GM21619 (cell line): Measurements from ENCODE around the gene PIK3R1.
A peak's percentile ranks its signal among the peaks of the same experiment; 100 is the strongest.
"Not testable (repeated sequence)": the region's sequence is repeated elsewhere in the genome, so short reads cannot be mapped to it uniquely, and the experiment has no call there.

Source experiments
- ATAC-seq: cut with Tn5 transposase; IDR thresholded peaks from one replicate; pipeline ENCODE4 v1.9.1; 2021; ENCODE audit not compliant: unreplicated experiment

The PIK3R1 gene

DNA sequence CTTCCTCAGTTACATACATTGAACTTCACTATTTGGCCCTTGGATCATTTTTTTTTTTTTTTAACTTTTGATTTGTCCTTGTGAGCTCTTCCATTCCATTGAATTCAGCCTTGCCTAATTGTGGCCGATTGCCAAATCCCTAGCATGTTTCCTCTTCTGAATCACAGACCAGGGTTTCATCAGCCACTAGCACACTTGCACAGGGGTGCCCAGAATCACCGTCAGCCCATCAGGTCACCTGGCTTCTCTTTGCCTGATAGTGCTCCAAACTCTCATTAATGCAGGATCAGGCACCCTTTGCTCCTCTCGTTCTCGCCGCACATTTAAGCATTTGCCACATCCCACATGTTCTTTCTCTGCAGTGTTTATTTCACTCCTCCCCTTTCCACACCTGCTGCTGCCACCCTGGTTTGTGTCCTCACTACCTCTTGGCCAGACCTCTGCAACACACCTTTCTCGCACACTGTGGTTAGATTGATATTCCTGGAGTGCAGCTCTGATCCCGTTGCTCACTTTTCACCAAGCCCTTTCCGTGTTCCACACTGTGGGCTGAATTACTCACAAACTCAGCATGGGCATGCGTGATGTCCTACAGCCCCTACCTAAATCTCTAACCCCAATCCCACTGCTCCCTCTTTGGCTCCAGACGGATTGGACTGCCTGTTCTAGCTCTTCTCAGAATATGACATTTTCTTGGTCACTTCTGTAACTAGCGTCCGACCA is 9.8 kb downstream of the PIK3R1 start:
- no peak for ATAC-seq

DNA sequence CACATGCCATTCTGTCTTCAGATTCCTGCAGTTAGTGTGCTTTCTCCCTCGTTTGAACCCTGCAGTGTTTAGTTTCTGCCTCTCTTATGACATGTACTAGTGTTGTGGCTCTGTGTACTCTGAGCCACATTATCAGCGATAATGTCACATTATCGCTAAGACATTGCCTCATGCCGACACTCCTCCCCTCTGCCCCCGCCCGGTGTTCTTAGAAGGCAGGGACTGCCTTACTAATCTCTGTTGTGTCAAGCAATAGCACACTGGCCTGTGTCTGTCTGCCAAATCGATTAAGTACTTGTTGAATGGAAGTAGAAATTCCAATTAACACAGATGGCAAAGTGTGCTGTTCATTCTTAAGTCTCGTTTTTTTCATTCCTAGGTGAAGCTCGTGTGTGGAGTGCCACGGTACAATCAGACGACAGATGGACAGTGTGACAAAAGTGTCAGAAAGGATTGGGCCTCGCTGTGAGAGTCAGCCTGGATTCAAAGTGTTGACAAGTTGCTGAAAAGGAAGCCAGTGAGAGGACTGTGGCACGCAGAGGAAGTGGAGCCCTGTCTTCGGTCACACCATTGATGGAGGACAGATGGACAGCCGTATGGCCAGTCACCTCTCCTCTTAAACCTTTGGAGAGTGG is 10.5 kb downstream of the PIK3R1 start:
- no peak for ATAC-seq

DNA sequence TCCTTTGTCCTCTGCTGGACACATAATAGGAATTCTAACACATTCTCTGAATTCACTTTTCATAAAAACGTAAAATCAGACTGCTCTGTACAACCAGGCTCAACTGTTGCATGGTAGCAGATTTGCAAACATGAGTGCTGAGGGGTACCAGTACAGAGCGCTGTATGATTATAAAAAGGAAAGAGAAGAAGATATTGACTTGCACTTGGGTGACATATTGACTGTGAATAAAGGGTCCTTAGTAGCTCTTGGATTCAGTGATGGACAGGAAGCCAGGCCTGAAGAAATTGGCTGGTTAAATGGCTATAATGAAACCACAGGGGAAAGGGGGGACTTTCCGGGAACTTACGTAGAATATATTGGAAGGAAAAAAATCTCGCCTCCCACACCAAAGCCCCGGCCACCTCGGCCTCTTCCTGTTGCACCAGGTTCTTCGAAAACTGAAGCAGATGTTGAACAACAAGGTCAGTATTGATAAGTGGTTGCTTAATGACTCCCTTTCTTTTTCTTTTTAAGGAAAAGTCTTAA is 11.1 kb downstream of the PIK3R1 start:
- ATAC-seq, result no peak

DNA sequence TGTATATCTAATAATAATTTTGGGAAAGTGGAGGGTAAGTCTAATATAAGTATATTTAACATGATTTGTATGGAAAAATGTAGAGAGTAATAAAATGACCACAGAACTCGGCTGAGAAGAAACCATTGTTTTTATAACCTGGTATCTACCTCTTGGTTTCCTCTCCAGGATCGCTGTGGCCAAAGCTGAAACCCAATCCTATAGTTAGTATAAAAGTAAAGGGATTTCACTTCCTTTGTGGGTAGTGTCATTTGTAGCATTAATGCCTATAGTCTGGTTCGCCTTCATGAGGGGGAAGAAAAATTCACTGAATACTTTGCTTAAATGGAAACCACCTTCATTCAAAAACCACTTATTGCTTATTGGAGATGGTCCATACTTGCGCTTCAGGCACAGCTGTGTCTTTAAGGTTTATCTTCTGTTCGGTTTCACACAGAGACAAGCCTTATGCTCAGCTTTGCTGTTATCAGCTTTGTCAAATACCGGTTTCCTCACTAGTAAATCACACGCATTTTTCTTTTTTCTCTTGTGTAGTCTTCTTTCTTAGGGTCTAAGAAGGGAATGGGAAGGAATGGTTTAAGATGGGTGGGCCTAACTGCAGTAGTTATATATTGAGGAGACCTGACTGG is 12.1 kb downstream of the PIK3R1 start:
- no peak for ATAC-seq

DNA sequence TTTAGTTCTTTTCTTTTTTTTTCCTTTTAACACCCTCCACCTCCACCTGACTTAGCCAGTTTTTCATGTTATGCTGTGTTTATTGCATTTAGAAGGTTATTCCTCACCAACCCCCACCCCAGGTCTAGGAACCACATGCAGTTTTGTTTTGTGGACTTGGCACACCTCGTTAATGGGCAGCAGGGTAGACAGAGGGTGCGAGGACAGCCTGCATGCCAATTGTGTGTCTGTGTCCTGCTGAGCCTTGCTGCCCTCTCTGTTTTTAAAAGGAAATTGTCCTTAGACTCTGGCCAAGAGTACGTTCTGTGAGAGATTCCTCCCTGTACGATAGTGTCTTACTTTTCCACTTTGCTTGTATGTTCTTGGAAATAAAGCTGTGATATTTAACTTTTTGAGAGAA is 13.9 kb downstream of the PIK3R1 start:
- ATAC-seq, result no peak

DNA sequence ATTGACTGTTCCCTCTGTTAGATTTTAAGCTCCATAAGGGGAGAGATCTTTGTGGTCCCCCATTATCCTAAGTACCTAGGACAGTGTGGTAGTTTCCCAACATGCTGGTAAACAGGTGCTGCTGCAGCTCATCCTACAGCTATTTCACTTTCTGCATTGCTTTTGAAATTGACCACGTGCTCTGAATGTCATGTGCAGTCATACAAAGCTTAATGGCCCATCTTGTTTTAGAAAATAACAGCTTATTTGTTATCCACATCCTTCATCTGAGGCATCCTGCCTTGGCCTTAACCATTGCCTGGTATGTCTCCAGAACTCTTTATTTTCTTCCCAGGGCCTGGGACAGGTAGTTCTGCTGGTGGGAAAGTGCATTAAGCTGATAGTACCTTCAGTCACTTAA is 14.7 kb downstream of the PIK3R1 start:
- ATAC-seq, result no peak

DNA sequence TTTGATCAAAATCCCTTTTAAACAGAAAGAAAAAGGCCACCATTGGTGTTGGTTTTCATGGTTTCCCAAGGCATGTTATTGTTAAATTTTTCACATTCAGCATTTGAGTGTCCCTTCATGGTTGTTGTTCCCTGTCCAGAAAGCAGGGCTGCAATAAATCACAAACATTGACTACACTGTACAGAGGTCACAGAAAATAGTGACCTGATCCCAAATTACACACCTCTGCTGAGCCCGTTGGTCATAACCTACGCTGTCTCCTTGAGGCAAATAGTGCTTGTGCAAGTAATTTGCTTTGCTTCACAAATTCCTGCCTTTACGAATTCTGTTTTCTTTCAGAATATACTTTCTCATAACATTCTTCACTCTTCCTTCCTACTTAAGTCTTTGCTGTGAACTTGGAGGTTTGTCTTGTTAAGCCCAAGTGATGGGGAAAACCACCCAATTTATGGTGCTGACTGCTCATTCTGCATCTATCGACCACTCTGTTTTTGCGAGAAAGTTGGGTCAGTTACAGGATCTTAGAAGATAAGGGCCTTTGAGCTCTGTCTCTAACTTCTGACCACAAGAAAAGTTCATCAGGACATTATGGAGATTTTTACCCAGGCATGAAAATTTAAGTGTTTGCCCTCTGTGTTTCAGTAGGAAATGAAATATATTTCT is 16.0 kb downstream of the PIK3R1 start:
- ATAC-seq, result no peak

DNA sequence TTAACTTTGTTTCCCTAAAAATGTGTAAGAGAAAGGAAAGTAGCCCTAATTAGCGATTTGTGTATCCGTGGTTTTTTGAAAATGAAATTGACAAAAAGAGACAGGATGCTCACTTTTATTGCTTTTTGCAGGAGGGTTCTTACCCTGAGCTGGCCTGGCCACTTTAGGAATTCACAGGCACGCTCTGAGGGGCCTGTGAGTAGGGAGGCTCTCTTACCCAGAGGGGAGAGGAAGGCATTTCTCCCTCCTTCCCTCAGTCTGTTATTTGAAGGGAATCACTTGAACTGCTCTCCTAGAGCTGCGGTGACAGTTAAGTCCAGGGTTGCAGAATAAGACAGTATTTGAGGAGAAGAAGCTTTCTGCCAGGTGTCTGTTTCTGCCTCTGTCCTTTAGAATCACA is 16.7 kb downstream of the PIK3R1 start:
- no peak for ATAC-seq

DNA sequence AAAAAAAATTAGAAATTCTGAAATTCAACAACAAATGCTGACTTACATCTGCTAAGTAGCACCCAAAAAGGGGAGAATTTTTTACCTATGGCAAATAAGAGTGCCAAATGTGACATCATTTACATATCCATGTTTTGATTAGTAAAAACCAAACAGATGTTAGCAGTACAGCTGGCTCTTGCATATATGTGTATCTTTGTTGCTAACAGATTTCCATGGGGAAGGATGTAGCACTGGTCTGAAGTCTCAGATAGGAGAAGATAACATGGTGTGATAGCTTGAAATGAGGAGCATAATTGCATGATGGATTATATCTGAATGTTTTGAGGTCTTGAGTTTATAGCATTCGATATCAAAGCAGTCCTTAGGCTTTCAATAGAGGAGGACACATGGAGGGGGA is 17.5 kb downstream of the PIK3R1 start:
- ATAC-seq, result no peak

DNA sequence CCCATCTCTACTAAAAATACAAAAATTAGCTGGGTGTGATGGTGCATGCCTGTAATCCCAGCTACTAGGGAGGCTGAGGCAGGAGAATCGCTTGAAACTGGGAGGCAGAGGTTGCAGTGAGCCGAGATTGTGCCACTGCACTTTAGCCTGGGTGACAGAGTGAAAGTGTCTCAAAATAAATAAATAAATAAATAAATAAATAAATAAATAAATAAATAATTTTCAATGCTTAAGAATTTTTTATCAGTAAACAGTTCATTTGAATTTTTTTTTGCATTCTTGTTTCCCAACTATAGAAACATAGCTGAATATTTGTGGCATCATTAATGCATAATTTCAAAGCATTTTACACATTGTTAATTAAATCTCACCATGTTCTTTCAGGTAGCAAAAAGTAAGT is 19.7 kb downstream of the PIK3R1 start:
- ATAC-seq, result not testable (repeated sequence)

DNA sequence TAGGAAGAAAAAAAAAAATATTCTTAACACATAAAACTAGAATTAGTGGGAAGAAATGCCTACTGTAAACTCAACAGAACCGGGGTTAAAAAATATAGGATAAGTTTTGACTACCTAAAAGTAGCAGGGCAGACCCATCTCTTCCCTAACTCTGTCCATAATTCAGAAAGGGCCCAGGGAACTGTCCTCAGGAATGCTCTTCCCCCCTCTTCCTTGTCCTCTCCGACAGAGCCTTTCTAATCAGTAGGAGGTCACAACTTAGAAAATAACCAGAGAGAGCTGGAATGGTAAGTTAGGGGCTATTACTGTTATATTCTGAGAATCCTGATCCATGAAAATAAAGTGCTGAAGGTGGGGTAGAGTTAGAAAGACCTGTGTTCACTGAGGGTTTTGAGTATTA is 22.2 kb downstream of the PIK3R1 start:
- no peak for ATAC-seq

DNA sequence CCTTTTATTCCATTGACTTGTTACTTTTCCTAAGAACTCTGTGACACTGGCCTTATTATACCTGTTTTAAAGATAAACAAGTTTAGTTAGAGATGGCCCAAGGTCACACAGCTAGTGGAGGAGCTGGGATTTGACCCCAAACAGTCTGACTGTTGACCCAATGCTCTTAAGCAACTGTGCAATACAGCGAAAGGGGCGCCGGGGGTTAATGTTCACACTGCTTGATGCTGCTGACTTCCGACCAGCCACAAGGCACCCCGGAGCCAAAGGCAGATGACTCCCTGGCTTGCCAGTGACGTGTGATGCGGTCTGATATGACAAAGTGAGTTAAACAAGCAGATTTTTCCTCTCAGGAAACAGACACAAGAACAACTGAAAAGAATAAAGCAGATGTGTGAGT is 23.9 kb downstream of the PIK3R1 start:
- peak; percentile 90 for ATAC-seq

DNA sequence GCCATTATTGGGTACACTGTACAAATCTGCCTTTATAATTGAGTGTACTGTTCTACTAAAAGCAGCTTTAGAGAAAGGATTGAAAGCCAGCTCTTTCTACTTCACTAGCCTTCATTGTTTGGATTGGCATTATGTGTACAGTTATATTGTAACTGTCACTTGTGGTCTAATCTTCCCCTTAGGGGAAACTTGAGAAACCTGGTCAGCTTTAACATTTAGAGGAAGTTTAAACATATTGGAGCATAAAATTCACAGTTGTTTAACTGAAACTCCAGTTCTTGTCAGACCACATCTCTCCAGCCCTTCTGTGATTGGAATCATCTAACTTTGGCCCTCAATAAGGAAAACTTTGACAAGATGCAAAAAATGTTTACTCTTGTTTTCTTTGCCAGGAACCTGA is 24.6 kb downstream of the PIK3R1 start:
- ATAC-seq, result peak; percentile 64

DNA sequence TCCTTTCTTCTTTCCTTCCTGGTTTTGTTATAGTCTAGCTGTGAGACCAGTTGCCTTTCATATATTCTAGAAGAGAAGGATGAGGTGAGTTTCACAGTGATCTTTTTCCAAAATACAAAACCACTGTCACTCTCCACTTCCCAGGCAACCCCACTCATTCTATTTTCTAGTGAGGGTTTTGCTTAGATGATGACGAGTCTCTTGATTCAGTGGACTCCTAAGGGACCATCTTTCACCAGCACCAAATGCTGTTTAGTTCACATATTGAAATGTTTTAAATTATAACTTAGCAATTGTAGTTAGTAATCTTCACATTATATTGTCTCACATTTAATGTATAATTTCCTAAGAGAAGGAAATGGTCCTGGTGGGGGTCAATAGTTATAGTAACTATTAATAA is 25.2 kb downstream of the PIK3R1 start:
- ATAC-seq, result no peak

DNA sequence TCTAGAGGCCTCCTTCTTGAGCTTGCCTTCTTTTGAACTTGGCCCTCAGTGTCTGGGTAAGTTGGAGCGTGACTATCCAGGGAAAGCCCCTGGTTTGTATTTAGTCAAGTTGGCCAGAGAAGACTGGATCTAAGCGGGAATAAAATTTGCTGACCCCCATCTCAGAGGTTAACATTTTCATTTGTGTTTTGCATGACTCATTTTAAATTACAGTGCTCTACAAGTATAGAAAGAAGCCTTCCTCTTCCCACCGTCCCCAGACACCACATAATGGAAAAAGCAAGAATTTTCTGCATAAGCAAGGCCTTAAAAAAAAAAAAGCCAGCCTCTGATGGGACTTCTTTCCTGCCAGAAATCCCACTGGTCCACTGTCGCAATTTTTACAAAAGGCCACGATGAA is 27.2 kb downstream of the PIK3R1 start:
- no peak for ATAC-seq

DNA sequence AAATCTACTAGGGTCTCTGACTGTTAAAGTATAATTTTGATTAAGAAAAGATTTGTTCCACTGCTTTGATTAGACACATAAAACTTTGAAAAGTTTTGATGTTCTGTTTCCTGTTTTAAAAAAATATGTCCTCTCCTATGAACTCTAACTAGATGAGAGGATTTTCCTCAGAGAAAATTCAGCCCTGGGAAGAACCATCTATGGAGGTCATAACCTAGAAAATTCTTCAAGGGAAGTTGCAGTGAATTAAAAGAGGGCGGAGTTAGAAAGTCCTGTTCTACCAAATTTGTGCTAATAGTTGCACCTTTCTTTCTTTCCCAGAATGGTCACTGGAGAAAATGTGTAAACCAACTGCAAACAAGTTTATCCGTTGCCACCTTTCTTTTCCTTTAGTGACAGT is 27.7 kb downstream of the PIK3R1 start:
- no peak for ATAC-seq

DNA sequence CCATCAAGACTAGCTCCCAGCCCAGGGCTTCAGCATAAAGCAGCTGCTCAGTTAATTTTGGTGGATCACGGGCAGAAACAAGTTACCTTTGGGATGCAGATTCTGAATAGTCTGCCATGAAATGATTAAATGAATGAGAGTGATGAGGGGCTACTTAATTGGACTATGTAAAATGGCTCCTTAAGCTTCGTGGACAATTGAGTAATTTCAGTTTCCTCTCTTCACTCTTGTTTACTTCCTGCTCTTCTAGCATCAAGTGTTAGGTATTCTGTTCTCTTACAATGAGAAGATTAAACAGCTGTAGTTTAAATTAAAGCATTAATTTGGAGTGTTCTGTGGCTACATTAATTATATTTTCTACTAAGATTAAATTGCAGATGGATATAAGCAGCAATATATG is 28.1 kb downstream of the PIK3R1 start:
- no peak for ATAC-seq

DNA sequence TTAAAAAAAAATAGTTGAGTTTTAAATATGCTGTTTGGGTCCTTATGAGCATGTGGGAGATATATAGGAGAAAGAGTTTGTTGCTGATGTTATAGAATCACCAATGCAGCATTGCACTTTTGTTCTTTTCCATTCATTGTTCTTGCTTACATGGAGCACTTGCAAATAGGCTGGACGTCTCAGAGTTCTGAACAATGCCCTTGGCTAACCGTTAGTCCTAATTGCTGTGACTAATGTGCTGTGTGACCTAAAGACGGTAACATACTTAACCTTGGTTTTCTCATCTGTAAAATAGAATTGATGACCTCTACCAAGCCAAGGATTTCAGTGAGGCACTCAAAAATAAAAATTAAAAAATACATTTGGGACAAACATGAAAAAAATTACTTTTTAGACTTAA is 29.8 kb downstream of the PIK3R1 start:
- no peak for ATAC-seq

DNA sequence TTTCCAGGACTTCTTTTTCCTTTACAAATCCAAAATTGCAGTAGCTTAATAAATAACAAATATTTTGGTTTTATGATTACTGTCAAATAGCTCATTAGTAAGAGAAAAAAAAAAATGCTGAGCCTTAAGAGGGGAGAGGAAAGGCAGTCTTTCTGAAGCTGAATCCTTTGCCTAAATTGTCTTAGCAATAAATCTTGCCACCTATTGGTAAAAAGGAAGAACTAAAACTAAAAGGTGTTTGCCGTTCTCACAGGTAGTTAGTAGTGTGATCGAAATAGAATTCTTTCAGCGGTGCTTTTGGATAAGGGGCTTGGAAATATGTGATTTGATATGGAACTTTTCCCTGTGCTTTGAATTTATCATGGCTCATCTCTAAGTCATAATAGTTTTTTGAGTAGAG is 31.2 kb downstream of the PIK3R1 start:
- no peak for ATAC-seq

DNA sequence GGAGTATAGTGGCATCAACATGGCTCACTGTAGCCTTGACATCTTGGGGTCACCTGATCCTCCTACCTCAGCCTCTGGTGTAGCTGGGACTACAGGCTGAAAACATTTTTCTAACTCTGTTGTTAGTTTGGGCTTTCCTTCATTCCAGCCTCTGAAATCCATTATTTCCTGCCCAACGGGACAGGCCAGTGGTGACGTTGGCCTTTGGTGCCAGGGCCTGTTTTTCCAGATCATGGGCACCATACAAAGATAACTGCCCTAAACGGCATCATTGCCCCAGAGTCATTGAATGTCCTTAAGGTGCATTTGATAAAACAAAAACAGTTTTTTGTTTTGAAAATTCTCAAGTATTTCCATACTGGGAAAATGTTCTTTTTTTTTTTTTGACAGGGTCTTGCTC is 32.1 kb downstream of the PIK3R1 start:
- no peak for ATAC-seq

DNA sequence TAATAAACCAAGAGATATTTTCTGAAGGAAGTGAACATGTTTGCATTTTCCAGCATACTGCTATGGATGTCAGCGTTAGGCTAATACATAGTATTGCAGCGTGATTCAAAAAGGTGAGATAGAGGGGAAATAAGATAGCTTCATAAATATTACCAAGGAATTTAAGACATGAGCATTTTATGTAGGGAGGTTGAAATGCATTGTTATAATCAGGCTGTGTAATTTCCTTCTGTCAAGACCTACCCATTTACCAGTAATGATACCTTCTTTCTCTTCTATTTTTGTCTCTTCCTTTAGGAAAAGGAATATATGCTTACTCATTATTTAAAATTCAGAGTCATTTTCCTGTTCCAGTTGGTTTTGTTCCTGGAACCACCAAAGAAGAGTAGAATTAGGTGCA is 33.3 kb downstream of the PIK3R1 start:
- ATAC-seq, result no peak

DNA sequence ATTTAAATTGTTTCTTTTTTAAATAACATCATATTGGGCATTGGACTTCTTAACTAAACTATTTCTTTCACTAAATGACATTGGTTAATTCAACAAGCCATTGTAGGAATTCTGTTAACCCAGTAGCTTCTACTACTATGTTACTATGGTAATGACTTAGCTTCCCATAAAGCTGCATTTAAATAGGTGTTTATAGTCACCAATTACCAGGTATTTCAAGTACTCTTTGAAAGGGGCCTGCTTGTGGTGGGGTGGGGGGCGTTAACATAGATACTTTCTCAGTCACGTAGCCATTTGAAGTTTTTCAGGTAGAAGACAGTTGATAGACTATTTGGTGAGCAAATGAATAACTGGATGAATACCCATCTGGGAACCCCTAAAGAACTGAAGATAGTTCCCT is 34.0 kb downstream of the PIK3R1 start:
- ATAC-seq, result no peak
